PFSK-1 (cell line): ENCODE results near the gene TSGA10IP.

Experiments used
- FOXP2 ChIP-seq: optimal IDR thresholded peaks from 2 replicates; pipeline ENCODE3; 2011; ENCODE audit warnings: borderline replicate concordance, control low read depth, inconsistent platforms; ENCODE audit not compliant: insufficient read depth; ENCODE audit errors: extremely low read length, extremely low read depth
- POLR2AphosphoS5 ChIP-seq: IDR thresholded peaks from 2 replicates; pipeline ENCODE4 v1.6.1; 2012; ENCODE audit warnings: low read depth, mild to moderate bottlenecking, control low read depth, low read length, moderate library complexity
- SIN3A ChIP-seq: IDR thresholded peaks from 2 replicates; pipeline ENCODE4 v1.6.1; 2012; ENCODE audit warnings: mild to moderate bottlenecking, low read length, moderate library complexity, borderline replicate concordance; ENCODE audit not compliant: insufficient read depth
- TAF1 ChIP-seq: IDR thresholded peaks from 2 replicates; pipeline ENCODE4 v1.6.1; 2012; ENCODE audit warnings: low read length, control low read depth, borderline replicate concordance; ENCODE audit not compliant: insufficient read depth
- TF ChIP-seq, protein P1 (sequence below), 2 experiments: IDR thresholded peaks; 2 replicates each; pipeline versions ENCODE4 v1.6.1 to v1.8.0; 2011 to 2012; ENCODE audit warnings: low read depth in 2 of 2, low read length in 2 of 2, control low read depth in 1 of 2, inconsistent platforms in 1 of 2, mild to moderate bottlenecking in 1 of 2, moderate library complexity in 1 of 2; ENCODE audit not compliant: insufficient read depth in 1 of 2

TSGA10IP gene

DNA sequence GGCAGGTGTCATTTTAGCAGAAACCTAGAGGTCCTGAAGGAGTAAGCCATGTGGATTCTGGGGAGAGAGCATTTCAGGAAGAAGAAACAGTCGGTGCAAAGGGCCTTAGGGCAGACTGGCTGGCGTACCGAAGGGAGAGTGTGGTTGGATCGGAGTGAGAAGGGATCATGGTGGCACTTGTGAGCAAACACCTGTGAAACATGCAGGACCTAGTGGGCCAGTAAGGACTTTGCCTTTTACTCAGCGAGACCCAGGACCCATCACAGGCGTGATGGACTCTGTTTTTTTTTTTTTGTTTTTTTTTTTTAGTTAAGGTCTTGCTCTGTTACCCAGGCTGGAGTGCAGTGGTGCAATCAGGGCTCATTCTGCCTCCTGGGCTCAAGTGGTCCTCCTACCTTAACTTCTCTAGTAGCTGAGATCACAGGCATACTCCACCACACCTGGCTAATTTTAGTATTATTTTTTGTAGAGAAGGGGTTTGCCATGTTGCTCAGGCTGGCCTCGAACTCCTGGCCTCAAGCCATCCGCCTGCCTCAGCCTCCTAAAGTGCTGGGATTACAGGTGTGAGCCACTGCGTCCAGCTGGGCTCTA is 3.5 kb upstream of the TSGA10IP start:
- TF ChIP-seq, protein P1, sequence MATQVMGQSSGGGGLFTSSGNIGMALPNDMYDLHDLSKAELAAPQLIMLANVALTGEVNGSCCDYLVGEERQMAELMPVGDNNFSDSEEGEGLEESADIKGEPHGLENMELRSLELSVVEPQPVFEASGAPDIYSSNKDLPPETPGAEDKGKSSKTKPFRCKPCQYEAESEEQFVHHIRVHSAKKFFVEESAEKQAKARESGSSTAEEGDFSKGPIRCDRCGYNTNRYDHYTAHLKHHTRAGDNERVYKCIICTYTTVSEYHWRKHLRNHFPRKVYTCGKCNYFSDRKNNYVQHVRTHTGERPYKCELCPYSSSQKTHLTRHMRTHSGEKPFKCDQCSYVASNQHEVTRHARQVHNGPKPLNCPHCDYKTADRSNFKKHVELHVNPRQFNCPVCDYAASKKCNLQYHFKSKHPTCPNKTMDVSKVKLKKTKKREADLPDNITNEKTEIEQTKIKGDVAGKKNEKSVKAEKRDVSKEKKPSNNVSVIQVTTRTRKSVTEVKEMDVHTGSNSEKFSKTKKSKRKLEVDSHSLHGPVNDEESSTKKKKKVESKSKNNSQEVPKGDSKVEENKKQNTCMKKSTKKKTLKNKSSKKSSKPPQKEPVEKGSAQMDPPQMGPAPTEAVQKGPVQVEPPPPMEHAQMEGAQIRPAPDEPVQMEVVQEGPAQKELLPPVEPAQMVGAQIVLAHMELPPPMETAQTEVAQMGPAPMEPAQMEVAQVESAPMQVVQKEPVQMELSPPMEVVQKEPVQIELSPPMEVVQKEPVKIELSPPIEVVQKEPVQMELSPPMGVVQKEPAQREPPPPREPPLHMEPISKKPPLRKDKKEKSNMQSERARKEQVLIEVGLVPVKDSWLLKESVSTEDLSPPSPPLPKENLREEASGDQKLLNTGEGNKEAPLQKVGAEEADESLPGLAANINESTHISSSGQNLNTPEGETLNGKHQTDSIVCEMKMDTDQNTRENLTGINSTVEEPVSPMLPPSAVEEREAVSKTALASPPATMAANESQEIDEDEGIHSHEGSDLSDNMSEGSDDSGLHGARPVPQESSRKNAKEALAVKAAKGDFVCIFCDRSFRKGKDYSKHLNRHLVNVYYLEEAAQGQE (IDR thresholded peaks at IDR 0.05; ENCODE audit: insufficient read depth in 1 of 2, low read depth in 2 of 2, low read length in 2 of 2) = no peak
- no peak for TF ChIP-seq POLR2AphosphoS5
- TF ChIP-seq SIN3A = no peak
- no peak for TF ChIP-seq FOXP2
- TF ChIP-seq TAF1 = no peak

DNA sequence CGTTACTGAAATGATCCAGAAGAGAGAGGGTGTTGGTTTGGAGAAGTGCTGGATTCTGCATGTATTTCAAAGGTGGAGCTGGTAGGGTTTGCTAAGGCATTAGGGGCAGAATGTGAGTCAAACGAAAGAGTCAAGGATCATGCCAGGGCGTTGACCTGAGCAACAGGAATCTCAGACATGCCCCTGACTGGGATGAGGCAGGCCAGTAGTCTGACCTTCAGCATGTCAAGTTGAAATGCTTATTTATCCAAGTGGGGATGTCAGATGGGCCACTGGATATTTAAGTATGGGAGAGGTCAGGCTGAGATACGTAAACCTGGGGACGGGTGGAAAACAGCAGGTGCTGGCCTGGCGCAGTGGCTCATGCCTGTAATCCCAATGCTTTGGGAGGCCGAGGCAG is 2.7 kb upstream of the TSGA10IP start:
- TF ChIP-seq, protein P1 (IDR thresholded peaks at IDR 0.05; ENCODE audit: insufficient read depth in 1 of 2, low read depth in 2 of 2, low read length in 2 of 2) = no peak
- TF ChIP-seq FOXP2 (no peak), POLR2AphosphoS5 (no peak), SIN3A (no peak), TAF1 (no peak)

DNA sequence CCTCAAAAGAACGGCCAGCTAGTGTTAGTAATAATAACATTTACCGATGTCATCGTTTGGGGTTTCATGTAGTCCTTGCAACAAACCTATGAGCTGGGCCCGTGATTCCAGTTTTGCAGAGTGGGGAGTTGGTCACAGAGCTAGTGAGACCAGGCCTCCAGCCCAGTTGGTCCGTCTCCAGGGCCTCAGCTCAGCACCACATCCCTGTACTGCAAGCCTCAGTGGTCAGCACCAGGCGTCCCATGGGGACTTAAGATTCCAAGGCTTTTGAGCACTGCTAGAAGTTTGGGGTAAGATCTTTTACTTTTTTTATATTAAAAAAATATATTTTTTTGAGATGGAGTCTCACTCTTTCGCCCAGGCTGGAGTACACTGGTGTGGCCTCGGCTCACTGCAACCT is 1.1 kb upstream of the TSGA10IP start:
- TF ChIP-seq POLR2AphosphoS5 (no peak), SIN3A (no peak), TAF1 (no peak), FOXP2 (no peak)
- TF ChIP-seq, protein P1 (IDR thresholded peaks at IDR 0.05; ENCODE audit: insufficient read depth in 1 of 2, low read depth in 2 of 2, low read length in 2 of 2) = no peak

DNA sequence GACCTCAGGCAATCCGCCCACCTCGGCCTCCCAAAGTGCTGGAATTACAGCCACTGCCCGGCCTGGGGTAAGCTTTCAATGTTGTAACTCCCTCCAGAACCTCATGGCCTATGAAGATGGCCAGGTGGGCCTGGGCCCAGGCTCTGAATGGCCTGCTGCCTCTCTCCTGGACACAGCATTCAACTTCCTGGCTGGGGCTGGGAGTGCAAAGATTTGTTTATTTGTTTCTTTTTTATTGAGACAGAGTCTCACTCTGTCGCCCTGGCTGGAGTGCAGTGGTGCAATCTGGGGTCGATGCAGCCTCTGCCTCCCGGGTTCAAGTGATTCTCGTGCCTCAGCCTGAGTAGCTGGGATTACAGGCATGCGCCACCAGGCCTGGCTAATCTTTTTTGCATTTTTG is 513 bp upstream of the TSGA10IP start:
- TF ChIP-seq FOXP2 = no peak
- no peak for TF ChIP-seq TAF1
- no peak for TF ChIP-seq POLR2AphosphoS5
- TF ChIP-seq, protein P1 (IDR thresholded peaks at IDR 0.05; ENCODE audit: insufficient read depth in 1 of 2, low read depth in 2 of 2, low read length in 2 of 2) = no peak
- TF ChIP-seq SIN3A = no peak
